NCI-H69 (cell line): ENCODE data around the gene SLIT3.
"Not testable (repeated sequence)": the region's sequence is repeated elsewhere in the genome, so short reads cannot be mapped to it uniquely, and the experiment has no call there.

ENCODE experiments used
- DNase-seq: peaks from one replicate; lab custom pipeline; 2025; lab: John Stamatoyannopoulos, UW

The SLIT3 gene

GRCh38 chr5:168770036-168770498, 530.9 kb downstream of the SLIT3 start:
- peak; percentile 72 for DNase-seq

- DNase-seq: no peak
Measured at GRCh38 chr5:168768172-168768571, 532.8 kb downstream of the SLIT3 start.

- peak; percentile 27 for DNase-seq
Measured at GRCh38 chr5:168766426-168766700, 534.6 kb downstream of the SLIT3 start.

GRCh38 chr5:168765551-168766425, 535.2 kb downstream of the SLIT3 start:
- peak; percentile 81 for DNase-seq

- peak; percentile 32 for DNase-seq
Measured at GRCh38 chr5:168765086-168765550, 535.8 kb downstream of the SLIT3 start.

- DNase-seq: peak; percentile 31
Measured at GRCh38 chr5:168756453-168757391, 544.2 kb downstream of the SLIT3 start.

GRCh38 chr5:168755548-168756093, 545.3 kb downstream of the SLIT3 start:
- DNase-seq: peak; percentile 83

GRCh38 chr5:168753691-168754254, 547.2 kb downstream of the SLIT3 start:
- DNase-seq: no peak

- no peak for DNase-seq
Measured at GRCh38 chr5:168752416-168753190, 548.3 kb downstream of the SLIT3 start.

- DNase-seq: no peak
Measured at GRCh38 chr5:168752012-168752411, 548.9 kb downstream of the SLIT3 start.

GRCh38 chr5:168750926-168751325, 550.0 kb downstream of the SLIT3 start:
- DNase-seq: no peak

GRCh38 chr5:168749391-168750100, 551.4 kb downstream of the SLIT3 start:
- no peak for DNase-seq

GRCh38 chr5:168747987-168748777, 552.8 kb downstream of the SLIT3 start:
- peak; percentile 64 for DNase-seq

- DNase-seq: no peak
Measured at GRCh38 chr5:168746893-168747640, 553.9 kb downstream of the SLIT3 start.

GRCh38 chr5:168746126-168746892, 554.6 kb downstream of the SLIT3 start:
- DNase-seq: not testable (repeated sequence)

GRCh38 chr5:168743617-168744016, 557.3 kb downstream of the SLIT3 start:
- no peak for DNase-seq

- not testable (repeated sequence) for DNase-seq
Measured at GRCh38 chr5:168742311-168742710, 558.6 kb downstream of the SLIT3 start.

- DNase-seq: no peak
Measured at GRCh38 chr5:168740811-168741213, 560.1 kb downstream of the SLIT3 start.
